ENCODE results near the gene TRIM41.
A peak's percentile ranks its signal among the peaks of the same experiment; 100 is the strongest.

DNA sequence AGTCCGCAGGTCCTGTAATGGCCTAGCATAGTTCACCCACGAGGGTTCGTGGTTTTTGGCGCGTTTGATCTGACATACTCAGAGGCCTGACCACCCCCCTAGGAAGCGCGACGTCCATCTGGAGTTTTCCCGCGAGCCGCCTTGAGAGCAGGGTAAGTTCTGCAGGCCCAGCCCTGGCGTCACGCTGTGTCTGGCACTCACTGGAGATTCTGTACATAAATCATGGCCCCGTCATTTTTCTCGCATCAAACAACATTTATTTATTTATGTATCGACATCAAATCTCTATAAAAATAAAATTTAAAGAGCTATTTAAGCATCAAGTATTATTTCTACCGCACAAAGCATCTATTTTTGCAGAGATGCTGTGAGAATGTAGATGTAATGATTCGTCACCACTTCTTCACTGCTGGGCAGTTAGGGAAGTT, 437 bp upstream of the TRIM41 start:
- TF ChIP-seq, protein P1, sequence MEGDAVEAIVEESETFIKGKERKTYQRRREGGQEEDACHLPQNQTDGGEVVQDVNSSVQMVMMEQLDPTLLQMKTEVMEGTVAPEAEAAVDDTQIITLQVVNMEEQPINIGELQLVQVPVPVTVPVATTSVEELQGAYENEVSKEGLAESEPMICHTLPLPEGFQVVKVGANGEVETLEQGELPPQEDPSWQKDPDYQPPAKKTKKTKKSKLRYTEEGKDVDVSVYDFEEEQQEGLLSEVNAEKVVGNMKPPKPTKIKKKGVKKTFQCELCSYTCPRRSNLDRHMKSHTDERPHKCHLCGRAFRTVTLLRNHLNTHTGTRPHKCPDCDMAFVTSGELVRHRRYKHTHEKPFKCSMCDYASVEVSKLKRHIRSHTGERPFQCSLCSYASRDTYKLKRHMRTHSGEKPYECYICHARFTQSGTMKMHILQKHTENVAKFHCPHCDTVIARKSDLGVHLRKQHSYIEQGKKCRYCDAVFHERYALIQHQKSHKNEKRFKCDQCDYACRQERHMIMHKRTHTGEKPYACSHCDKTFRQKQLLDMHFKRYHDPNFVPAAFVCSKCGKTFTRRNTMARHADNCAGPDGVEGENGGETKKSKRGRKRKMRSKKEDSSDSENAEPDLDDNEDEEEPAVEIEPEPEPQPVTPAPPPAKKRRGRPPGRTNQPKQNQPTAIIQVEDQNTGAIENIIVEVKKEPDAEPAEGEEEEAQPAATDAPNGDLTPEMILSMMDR (IDR thresholded peaks at IDR 0.05) = peak in 3 of 6 experiments; percentile 46 to 60 (median 51)
- no peak for TF ChIP-seq POLR2A (IDR thresholded peaks at IDR 0.05)

Measured in adrenal gland (tissue), 5 donors.